ENCODE results near the gene ANKZF1.

GRCh38 chr2:219284501-219285372 is 55.1 kb downstream of the ANKZF1 start:
- TF ChIP-seq CSDC2 (CRISPR knock-in tag; IDR thresholded peaks at IDR 0.05) = no peak
- no peak for TF ChIP-seq TCF4 (CRISPR knock-in tag; IDR thresholded peaks at IDR 0.05; ENCODE audit: borderline replicate concordance)
- TF ChIP-seq BACH2 (CRISPR knock-in tag; IDR thresholded peaks at IDR 0.05; ENCODE audit: borderline replicate concordance) = no peak
- no peak for TF ChIP-seq ISL1 (CRISPR knock-in tag; IDR thresholded peaks at IDR 0.05)
- TF ChIP-seq, protein P1, sequence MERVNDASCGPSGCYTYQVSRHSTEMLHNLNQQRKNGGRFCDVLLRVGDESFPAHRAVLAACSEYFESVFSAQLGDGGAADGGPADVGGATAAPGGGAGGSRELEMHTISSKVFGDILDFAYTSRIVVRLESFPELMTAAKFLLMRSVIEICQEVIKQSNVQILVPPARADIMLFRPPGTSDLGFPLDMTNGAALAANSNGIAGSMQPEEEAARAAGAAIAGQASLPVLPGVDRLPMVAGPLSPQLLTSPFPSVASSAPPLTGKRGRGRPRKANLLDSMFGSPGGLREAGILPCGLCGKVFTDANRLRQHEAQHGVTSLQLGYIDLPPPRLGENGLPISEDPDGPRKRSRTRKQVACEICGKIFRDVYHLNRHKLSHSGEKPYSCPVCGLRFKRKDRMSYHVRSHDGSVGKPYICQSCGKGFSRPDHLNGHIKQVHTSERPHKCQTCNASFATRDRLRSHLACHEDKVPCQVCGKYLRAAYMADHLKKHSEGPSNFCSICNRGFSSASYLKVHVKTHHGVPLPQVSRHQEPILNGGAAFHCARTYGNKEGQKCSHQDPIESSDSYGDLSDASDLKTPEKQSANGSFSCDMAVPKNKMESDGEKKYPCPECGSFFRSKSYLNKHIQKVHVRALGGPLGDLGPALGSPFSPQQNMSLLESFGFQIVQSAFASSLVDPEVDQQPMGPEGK (CRISPR knock-in tag; IDR thresholded peaks at IDR 0.05; ENCODE audit: borderline replicate concordance) = no peak
- TF ChIP-seq ZFP30 (CRISPR knock-in tag; IDR thresholded peaks at IDR 0.05) = no peak
- TF ChIP-seq RARB (CRISPR knock-in tag; IDR thresholded peaks at IDR 0.05) = no peak
- no peak for TF ChIP-seq ZNF8 (CRISPR knock-in tag; IDR thresholded peaks at IDR 0.05)
- no peak for TF ChIP-seq TOX (CRISPR knock-in tag; IDR thresholded peaks at IDR 0.05; ENCODE audit: borderline replicate concordance)
- no peak for TF ChIP-seq ARNTL (CRISPR knock-in tag; IDR thresholded peaks at IDR 0.05; ENCODE audit: borderline replicate concordance, low read depth)

Measured in SK-N-SH treated with all-trans-retinoic acid at 6 μM for 48 hours (cell line).